ENCODE results near the gene OR52I1. TPM values are rescaled to one million over a fixed set of nuclear protein-coding genes. Genes with fewer than 3 reads are reported as not detected.

Gene OR52I1
- total RNA-seq, 1 experiment from 2014 or later, result not detected

GRCh38 chr11:4642043-4642442 is 48.2 kb downstream of the OR52I1 start:
- no peaks in the 10 kb centered on the region for H3K36me3 ChIP-seq (ENCODE audit: control insufficient read depth, insufficient read depth, low read length)
- no peaks in the 10 kb centered on the region for H3K4me1 ChIP-seq (ENCODE audit: control insufficient read depth, insufficient read depth, low read length)
- BruUV-seq (replicated peaks), result no TSS peak
- CTCF ChIA-PET, result no interaction called here
- no peak for DNase-seq (ENCODE audit: low read depth, low spot score)
- no peaks in the 10 kb centered on the region for H3K9me3 ChIP-seq (ENCODE audit: control insufficient read depth, insufficient read depth, low read depth, low read length)
- no peak overlapping the region for H3K4me3 ChIP-seq (ENCODE audit: low read depth in 2 of 2, low read length in 2 of 2)
- intact Hi-C loops (cut with micrococcal nuclease; ENCODE audit: unreplicated experiment) (no loop called here), in situ Hi-C loops (cut with HindIII; ENCODE audit: low pct_unique_long_range_greater_than_20kb, low sequenced_read_pairs) (no loop called here)
- H3K27ac ChIP-seq (ENCODE audit: low read length), result no peak overlapping the region
- H3K27me3 ChIP-seq (ENCODE audit: control insufficient read depth, insufficient read depth, low read length), result peaks cover 9% of the 10 kb centered on the region
- no peak for ATAC-seq
- POLR2A ChIA-PET, result no interaction called here
- TF ChIP-seq POLR2AphosphoS5 (IDR thresholded peaks at IDR 0.05; ENCODE audit: low read depth, low read length), result no peak
- no peak for TF ChIP-seq SIN3A (IDR thresholded peaks at IDR 0.05; ENCODE audit: borderline replicate concordance, insufficient read depth, low read depth, low read length)
- TF ChIP-seq TCF7L2 (IDR thresholded peaks at IDR 0.05; ENCODE audit: low read depth, low read length), result no peak
- no peak for TF ChIP-seq REST (IDR thresholded peaks at IDR 0.05; ENCODE audit: insufficient read depth in 1 of 2, low read depth in 2 of 2, low read length in 1 of 2)
- TF ChIP-seq CTCF (IDR thresholded peaks at IDR 0.05), result no peak

GRCh38 chr11:4643076-4643475 is 49.2 kb downstream of the OR52I1 start:
- no peak overlapping the region for H3K27ac ChIP-seq (ENCODE audit: low read length)
- no peaks in the 10 kb centered on the region for H3K4me1 ChIP-seq (ENCODE audit: control insufficient read depth, insufficient read depth, low read length)
- peaks cover 9% of the 10 kb centered on the region for H3K27me3 ChIP-seq (ENCODE audit: control insufficient read depth, insufficient read depth, low read length)
- no peak overlapping the region for H3K4me3 ChIP-seq (ENCODE audit: low read depth in 2 of 2, low read length in 2 of 2)
- in situ Hi-C loops (cut with HindIII; ENCODE audit: low pct_unique_long_range_greater_than_20kb, low sequenced_read_pairs), result no loop called here
- ChIA-PET CTCF (no interaction called here), POLR2A (no interaction called here)
- ATAC-seq, result no peak
- H3K9me3 ChIP-seq (ENCODE audit: control insufficient read depth, insufficient read depth, low read depth, low read length), result no peaks in the 10 kb centered on the region
- no peak for DNase-seq (ENCODE audit: low read depth, low spot score)
- H3K36me3 ChIP-seq (ENCODE audit: control insufficient read depth, insufficient read depth, low read length), result no peaks in the 10 kb centered on the region
- TF ChIP-seq SIN3A (IDR thresholded peaks at IDR 0.05; ENCODE audit: borderline replicate concordance, insufficient read depth, low read depth, low read length) (no peak), CTCF (IDR thresholded peaks at IDR 0.05) (no peak), POLR2AphosphoS5 (IDR thresholded peaks at IDR 0.05; ENCODE audit: low read depth, low read length) (no peak), REST (IDR thresholded peaks at IDR 0.05; ENCODE audit: insufficient read depth in 1 of 2, low read depth in 2 of 2, low read length in 1 of 2) (no peak), TCF7L2 (IDR thresholded peaks at IDR 0.05; ENCODE audit: low read depth, low read length) (no peak)
- intact Hi-C loops (cut with micrococcal nuclease; ENCODE audit: unreplicated experiment), result no loop called here
- no TSS peak for BruUV-seq (replicated peaks)

Measured in Panc1 (cell line).